Epidermal melanocyte (primary cell): Measurements from ENCODE around the gene OR2A2.

Source experiments
- DNase-seq: peaks from one replicate; pipeline ENCODE4 v3.0.0; 2011; ENCODE audit warnings: low spot score; ENCODE audit not compliant: insufficient read length

Gene OR2A2

GRCh38 chr7:144137501-144137900 is 28.1 kb downstream of the OR2A2 start:
- no peak for DNase-seq

GRCh38 chr7:144142187-144142586 is 32.8 kb downstream of the OR2A2 start:
- DNase-seq = no peak

GRCh38 chr7:144144426-144144825 is 35.0 kb downstream of the OR2A2 start:
- DNase-seq = no peak

DNA sequence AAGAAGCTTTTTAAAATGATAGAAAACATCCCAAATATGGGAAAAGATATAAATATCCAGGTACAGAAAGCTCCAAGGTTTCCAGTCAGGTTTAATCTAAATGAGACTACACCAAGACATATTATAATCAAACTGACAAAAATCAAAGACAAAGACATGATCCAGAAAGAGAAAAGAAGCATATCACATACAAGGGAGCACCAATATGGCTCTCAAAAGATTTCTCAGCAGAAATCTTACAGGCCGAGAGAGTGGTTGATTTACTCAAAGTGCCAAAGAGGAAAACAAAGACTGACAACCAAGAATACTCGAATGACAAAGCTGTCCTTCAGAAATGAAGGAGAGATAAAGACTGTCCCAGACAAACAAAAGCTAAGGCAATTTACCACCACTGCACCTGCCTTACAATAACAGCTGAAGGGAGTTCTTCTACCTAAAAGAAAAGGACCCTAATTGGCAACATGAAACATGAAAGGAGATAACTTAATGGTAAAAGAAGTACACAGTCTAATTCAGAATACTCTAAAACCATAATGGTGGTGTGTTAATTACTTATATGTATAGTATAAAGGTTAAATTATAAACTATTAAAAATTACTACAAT is 38.9 kb downstream of the OR2A2 start:
- DNase-seq = no peak

DNA sequence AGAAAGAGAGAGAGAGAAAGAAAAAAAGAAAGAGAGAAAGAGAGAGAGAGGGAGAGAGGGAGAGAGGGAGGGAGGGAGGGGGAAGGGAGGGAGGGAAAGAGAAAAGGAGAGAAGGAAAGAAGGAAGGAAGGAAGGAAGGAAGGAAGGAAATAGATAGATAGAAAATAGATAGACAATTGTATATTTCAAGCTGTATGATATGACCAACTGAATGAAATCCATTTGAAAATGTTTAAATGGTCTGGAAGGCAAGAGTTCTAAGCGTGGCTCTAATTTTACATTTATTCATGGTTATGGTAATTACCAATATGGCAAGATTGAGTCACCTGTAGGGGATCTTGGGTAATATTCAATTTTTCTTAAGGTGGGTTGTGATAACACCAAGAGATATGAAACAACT is 49.5 kb downstream of the OR2A2 start:
- DNase-seq = no peak
